C4-2B (cell line): ENCODE data around the gene DNAH2.

ENCODE experiments used
- H3K27ac ChIP-seq: fragments of 450-650 bp; 2 replicates; pipeline ENCODE4 v1.5.1; 2017
- CTCF ChIP-seq: fragments of 450-650 bp; conservative IDR thresholded peaks from 2 replicates; pipeline ENCODE4 v1.5.1; 2017; ENCODE audit warnings: mild to moderate bottlenecking
- ZFX ChIP-seq: fragments of 450-650 bp; IDR thresholded peaks from 2 replicates; pipeline ENCODE4 v1.6.1; 2017

The DNAH2 gene

GRCh38 chr17:7719661-7720060 is 2.1 kb downstream of the DNAH2 start:
- H3K27ac ChIP-seq = no peak overlapping the region
- TF ChIP-seq CTCF = no peak
- TF ChIP-seq ZFX = no peak

- TF ChIP-seq CTCF (no peak), ZFX (no peak)
- no peak overlapping the region for H3K27ac ChIP-seq
Measured at GRCh38 chr17:7720125-7720524, 2.6 kb downstream of the DNAH2 start.

DNA sequence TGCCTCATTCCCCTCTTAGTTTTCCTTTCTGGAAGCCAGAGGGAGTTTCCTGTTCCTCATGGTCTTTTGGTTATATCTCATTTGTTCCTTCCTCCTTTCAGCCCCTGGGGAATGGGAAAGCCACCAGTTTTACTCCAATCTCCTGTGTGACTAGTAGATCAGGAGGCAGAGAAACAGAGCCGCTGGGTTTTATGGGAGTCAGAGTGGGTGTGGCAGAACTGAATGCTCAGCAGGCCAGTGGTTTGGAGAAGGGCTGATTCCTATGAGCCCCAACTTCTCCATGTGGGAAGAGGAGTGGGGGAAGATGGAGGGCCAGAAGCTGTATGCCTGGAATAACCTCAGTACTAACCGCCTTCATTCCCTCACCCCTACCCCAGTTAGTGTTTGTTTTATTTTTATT is 4.1 kb downstream of the DNAH2 start:
- no peak overlapping the region for H3K27ac ChIP-seq
- TF ChIP-seq ZFX (no peak), CTCF (no peak)

DNA sequence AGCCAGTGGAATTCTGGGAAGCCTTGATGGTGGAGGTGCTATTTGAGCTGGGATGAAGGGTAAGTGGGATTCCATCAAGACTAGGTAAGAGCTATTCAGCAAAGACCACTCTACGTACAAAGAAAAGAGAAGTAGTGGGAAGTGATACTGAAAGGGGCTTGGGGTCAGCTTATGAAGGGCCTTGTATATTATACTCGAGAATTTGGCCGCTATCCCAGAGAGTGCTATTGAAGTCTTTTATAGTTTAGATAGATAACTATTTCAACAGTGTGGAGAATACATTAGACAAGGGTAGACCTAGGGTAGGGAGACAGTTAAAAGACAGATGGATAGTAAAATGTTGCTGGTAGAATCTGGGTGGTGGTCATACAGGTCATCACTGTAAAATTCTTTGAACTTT is 10.3 kb downstream of the DNAH2 start:
- no peak overlapping the region for H3K27ac ChIP-seq
- TF ChIP-seq CTCF (no peak), ZFX (no peak)

DNA sequence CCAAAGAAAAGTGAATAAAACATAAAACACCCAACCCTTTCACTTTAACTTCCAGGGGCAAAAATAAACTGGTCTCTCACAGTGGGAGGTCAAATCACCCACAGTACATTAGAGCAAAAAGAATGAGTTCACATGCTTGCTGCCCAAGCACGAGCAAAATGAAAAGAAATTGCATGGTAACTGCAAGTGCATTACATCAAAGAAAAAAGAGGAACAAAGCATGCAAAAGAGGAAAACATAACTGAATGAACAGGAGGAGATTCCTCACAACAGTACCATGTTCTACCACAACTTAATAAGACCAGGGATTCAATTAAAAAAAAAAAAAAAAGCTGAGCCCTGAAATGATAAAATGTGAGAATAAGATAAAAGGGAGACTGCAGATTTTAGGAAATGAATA is 12.3 kb downstream of the DNAH2 start:
- H3K27ac ChIP-seq = no peak overlapping the region
- no peak for TF ChIP-seq ZFX
- TF ChIP-seq CTCF = no peak

DNA sequence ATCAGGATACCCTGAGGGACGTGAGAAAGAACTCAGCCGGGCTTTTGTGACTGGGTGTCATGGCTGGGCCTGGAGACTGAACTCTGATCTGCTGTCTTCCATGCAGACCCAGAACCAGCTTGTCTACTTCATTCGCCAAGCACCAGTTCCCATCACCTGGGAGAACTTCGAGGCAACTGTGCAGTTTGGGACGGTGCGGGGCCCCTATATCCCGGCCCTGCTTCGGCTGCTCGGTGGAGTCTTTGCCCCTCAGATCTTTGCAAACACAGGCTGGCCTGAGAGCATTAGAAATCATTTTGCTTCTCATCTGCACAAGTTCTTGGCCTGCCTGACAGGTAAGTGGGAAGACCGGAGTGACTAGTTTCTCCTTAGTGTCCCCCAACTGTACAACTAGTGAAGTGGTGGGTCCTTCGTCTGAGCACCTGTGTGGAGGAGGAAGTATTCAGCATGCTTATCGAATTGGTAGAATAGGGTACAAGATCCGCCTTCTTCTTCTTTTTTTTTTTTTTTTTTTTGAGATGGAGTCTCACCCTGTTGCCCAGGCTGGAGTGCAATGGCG is 15.5 kb downstream of the DNAH2 start:
- no peak overlapping the region for H3K27ac ChIP-seq
- TF ChIP-seq CTCF (no peak), ZFX (no peak)

DNA sequence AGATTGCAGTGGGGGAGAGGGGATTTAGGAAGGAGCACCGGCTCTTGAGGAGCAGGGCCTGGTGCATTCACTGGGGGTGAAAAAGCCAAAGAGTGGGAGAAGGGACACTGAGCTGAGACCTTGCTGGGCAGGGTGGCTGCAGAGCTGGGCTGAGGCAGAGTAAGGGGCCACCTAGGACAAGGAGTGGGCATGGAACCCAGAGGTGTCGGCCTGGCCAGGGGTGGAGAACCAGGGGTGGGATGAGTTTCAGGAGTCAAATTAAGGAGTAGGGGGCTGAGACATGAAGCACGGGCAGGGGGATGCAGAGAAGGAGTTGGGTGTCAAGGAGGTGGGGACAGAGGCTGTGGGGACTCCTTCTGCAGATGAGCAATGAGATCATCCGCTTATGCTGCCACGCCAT is 20.1 kb downstream of the DNAH2 start:
- H3K27ac ChIP-seq = no peak overlapping the region
- TF ChIP-seq ZFX = no peak
- no peak for TF ChIP-seq CTCF
